ENCODE measurements around the gene IL9.

The IL9 gene

DNA sequence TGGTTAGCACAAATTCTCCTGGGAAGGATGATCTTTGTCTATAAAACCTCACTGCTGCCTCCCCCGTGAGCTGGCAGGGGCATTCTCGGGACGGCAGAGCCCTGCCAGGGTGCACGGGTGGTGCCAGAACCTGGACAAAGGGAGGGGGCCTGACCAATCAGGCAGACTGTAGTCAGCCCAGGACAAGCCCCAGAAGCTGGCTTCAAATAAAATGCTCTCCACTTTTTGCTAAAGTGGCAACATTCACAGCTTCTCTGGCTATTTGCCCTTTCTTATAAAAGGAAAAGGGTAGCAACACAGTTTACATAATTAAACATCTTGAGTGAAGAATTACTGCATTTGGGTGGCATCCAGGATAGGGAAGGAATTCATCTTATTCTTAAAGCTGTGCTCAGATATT is 14.4 kb downstream of the IL9 start:
- TF ChIP-seq FOXM1 (IDR thresholded peaks at IDR 0.05; ENCODE audit: borderline replicate concordance, low read depth), result no peak

DNA sequence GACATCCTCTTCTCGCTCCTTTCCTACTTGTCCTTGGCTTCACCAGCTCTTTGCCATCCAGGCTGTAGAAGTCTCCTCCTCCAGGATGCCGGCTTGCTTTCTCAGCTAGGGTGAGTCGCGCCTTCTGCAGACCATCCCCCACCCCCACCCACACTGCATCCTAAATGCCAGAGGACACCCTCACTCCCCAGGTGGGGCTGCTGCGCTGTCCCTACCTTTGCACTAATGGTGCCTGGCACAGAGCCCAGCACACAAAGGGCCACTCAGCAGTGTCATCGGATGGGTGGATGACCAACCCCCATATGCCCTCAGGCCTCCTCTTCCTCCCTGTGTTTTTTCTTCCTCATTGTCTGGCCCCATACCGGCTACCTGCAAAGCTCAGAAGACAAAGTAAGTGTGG is 14.8 kb downstream of the IL9 start:
- TF ChIP-seq YY1 (IDR thresholded peaks at IDR 0.05; ENCODE audit: low read depth) (no peak), EGR1 (IDR thresholded peaks at IDR 0.05) (no peak), CREB1 (IDR thresholded peaks at IDR 0.05; ENCODE audit: low read depth) (no peak)

DNA sequence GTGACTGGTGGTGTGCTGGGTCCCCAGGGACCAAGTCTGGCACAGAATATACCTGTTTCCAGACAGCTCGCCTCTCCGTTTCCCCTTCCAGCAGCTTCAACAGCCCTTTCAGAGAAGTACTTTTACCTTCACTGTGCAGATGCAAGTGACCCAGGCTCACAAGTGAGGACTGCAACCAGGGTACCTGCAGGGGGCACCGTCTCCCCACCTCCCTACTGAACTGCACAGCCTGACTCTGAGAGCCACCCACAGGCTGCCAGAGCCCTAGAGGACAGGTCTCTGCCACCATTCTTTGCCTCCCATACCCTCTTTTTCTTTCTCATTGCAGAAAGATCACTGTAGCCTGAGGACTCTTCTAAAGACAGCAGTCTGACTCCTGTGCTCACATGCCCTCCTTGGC is 15.4 kb downstream of the IL9 start:
- TF ChIP-seq RAD21 (IDR thresholded peaks at IDR 0.05; ENCODE audit: low read depth) (peak; percentile 28; the same call in 1 of the 2 replicates), EGR1 (IDR thresholded peaks at IDR 0.05) (no peak)
- TF ChIP-seq, protein P1, sequence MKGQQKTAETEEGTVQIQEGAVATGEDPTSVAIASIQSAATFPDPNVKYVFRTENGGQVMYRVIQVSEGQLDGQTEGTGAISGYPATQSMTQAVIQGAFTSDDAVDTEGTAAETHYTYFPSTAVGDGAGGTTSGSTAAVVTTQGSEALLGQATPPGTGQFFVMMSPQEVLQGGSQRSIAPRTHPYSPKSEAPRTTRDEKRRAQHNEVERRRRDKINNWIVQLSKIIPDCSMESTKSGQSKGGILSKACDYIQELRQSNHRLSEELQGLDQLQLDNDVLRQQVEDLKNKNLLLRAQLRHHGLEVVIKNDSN (IDR thresholded peaks at IDR 0.05), result no peak

DNA sequence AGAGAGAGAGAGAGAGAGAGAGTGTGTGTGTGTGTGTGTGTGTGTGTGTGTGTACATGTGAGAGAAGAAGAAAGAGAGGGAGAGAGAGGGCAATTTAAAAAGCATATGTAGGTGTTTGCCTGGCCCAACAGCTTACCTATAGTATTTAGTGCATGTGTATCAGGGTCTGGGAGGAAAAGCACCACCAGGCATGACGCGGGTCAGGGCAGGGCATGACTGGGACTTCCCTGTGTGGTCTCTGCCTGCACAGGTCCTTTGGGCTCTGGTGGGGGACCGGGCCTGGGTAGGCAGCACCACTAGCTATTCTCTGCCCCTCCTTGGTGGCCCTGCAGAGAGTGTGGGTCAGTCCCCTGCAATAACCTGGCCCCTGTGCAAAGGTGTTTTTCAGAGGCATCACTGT is 16.1 kb downstream of the IL9 start:
- TF ChIP-seq TCF12 (IDR thresholded peaks at IDR 0.05; ENCODE audit: low read depth) (no peak), ZBTB7A (IDR thresholded peaks at IDR 0.05; ENCODE audit: low read depth) (no peak), TAF1 (IDR thresholded peaks at IDR 0.05; ENCODE audit: low read depth) (no peak), CREB1 (IDR thresholded peaks at IDR 0.05; ENCODE audit: low read depth) (no peak), EP300 (IDR thresholded peaks at IDR 0.05; ENCODE audit: borderline replicate concordance) (no peak), FOXM1 (IDR thresholded peaks at IDR 0.05; ENCODE audit: borderline replicate concordance, low read depth) (no peak), TEAD4 (IDR thresholded peaks at IDR 0.05) (no peak), CEBPB (IDR thresholded peaks at IDR 0.05) (no peak), RAD21 (IDR thresholded peaks at IDR 0.05; ENCODE audit: low read depth) (no peak), EGR1 (IDR thresholded peaks at IDR 0.05) (no peak), NFIC (IDR thresholded peaks at IDR 0.05) (no peak), YY1 (IDR thresholded peaks at IDR 0.05; ENCODE audit: low read depth) (no peak)
- TF ChIP-seq, protein P2, sequence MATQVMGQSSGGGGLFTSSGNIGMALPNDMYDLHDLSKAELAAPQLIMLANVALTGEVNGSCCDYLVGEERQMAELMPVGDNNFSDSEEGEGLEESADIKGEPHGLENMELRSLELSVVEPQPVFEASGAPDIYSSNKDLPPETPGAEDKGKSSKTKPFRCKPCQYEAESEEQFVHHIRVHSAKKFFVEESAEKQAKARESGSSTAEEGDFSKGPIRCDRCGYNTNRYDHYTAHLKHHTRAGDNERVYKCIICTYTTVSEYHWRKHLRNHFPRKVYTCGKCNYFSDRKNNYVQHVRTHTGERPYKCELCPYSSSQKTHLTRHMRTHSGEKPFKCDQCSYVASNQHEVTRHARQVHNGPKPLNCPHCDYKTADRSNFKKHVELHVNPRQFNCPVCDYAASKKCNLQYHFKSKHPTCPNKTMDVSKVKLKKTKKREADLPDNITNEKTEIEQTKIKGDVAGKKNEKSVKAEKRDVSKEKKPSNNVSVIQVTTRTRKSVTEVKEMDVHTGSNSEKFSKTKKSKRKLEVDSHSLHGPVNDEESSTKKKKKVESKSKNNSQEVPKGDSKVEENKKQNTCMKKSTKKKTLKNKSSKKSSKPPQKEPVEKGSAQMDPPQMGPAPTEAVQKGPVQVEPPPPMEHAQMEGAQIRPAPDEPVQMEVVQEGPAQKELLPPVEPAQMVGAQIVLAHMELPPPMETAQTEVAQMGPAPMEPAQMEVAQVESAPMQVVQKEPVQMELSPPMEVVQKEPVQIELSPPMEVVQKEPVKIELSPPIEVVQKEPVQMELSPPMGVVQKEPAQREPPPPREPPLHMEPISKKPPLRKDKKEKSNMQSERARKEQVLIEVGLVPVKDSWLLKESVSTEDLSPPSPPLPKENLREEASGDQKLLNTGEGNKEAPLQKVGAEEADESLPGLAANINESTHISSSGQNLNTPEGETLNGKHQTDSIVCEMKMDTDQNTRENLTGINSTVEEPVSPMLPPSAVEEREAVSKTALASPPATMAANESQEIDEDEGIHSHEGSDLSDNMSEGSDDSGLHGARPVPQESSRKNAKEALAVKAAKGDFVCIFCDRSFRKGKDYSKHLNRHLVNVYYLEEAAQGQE (IDR thresholded peaks at IDR 0.05; ENCODE audit: low read depth), result no peak
- TF ChIP-seq, protein P1 (IDR thresholded peaks at IDR 0.05), result no peak
- TF ChIP-seq, protein P3, sequence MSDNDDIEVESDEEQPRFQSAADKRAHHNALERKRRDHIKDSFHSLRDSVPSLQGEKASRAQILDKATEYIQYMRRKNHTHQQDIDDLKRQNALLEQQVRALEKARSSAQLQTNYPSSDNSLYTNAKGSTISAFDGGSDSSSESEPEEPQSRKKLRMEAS (IDR thresholded peaks at IDR 0.05), result no peak

DNA sequence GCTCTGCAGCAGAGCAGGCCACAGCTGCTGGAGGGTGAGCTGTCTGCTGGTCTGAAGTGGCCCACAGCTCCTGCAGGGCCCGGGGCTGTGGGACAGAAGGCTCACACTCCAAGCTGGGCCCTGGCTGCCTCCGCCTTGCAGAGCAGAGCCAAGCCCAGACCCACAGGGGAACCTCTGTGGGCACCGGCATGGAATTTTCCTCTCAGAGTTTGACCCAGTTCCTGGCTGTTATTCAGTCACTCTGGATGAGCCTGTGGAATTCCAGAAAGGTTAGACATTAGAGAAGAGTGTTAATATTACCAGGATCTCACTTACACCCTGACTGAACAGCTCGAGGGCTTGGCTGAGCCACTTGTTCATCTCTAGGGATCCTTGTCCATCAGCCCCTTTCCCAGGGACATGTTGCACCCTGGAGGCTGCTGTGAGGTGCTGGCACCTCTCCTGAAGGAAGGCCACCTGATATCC is 17.5 kb downstream of the IL9 start:
- TF ChIP-seq FOXM1 (IDR thresholded peaks at IDR 0.05; ENCODE audit: borderline replicate concordance, low read depth) (no peak), YY1 (IDR thresholded peaks at IDR 0.05; ENCODE audit: low read depth) (no peak), NFIC (IDR thresholded peaks at IDR 0.05) (no peak), CREB1 (IDR thresholded peaks at IDR 0.05; ENCODE audit: low read depth) (no peak)
- TF ChIP-seq, protein P1 (IDR thresholded peaks at IDR 0.05), result no peak
- TF ChIP-seq, protein P3 (IDR thresholded peaks at IDR 0.05), result no peak

DNA sequence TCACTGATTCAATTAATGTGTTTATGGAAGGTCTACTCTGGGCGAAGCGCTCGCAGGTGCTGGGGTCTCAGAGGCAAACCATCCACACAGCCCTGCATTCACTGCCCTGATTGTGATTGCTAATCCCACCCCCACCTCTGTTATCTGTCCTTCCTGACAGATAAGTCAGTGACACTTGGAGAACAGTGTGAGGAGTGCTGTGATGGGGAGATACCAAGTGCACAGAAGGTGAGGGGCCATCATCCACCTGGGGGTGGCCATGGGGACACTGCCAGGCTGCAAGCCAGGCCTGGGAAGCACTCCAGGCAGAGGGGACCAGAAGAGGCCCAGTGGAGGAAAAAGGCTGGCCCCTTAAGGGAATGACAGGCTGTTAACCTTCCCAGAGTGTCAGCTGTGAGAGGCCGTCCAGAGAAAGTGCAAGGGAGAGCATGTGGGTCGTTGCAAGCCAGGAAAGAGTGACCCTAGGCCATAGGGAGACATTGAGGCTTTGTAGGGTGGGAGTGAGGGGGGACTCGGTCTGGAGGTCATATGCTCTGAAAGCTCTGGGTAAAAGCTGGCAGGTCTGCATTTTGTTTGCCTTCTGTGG is 18.0 kb downstream of the IL9 start:
- TF ChIP-seq CREB1 (IDR thresholded peaks at IDR 0.05; ENCODE audit: low read depth) (no peak), EP300 (IDR thresholded peaks at IDR 0.05; ENCODE audit: borderline replicate concordance) (no peak), NFIC (IDR thresholded peaks at IDR 0.05) (no peak), CEBPB (IDR thresholded peaks at IDR 0.05) (no peak), YY1 (IDR thresholded peaks at IDR 0.05; ENCODE audit: low read depth) (no peak), EGR1 (IDR thresholded peaks at IDR 0.05) (no peak), RAD21 (IDR thresholded peaks at IDR 0.05; ENCODE audit: low read depth) (no peak), TEAD4 (IDR thresholded peaks at IDR 0.05) (no peak), FOXM1 (IDR thresholded peaks at IDR 0.05; ENCODE audit: borderline replicate concordance, low read depth) (no peak), ZBTB7A (IDR thresholded peaks at IDR 0.05; ENCODE audit: low read depth) (no peak), TAF1 (IDR thresholded peaks at IDR 0.05; ENCODE audit: low read depth) (no peak), TCF12 (IDR thresholded peaks at IDR 0.05; ENCODE audit: low read depth) (no peak)
- TF ChIP-seq, protein P2 (IDR thresholded peaks at IDR 0.05; ENCODE audit: low read depth), result no peak
- TF ChIP-seq, protein P1 (IDR thresholded peaks at IDR 0.05), result no peak
- TF ChIP-seq, protein P3 (IDR thresholded peaks at IDR 0.05), result no peak

Measured in Ishikawa (cell line).